Measurements from ENCODE around the gene HM13. TPM values are rescaled to one million over a fixed set of nuclear protein-coding genes. Genes with fewer than 3 reads are reported as not detected.

HM13 gene
- polyA plus RNA-seq, 2 of the 4 experiments (the other 2 are of a cell fraction), result 164 to 178 TPM

DNA sequence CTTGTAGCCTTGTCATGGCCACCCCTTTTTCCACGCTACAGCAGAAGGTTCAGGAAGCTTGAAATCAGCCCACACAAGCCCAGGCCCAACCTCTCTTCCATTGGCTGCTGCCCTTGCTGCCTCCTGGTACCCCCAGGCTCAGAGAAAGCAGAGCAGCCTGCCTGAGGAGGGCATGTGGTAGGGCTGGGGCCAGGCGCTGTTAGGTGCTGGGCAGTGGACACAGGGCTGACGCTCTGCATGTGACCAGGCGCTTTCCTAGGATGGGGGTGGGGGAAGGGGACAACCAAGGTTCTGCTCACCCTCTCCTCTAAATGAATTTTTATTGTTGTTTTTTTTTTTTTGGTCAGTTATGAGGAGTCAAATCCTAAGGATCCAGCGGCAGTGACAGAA lies 54.5 kb downstream of the HM13 start:
- Histone ChIP-seq H3K27ac (peak overlapping the region; percentile 93 to 99), H3K9me3 (no peaks in the 10 kb centered on the region), H3K4me2 (peak overlapping the region; percentile 9), H3K4me3 (no peak overlapping the region), H3K4me1 (peaks cover 71% of the 10 kb centered on the region)
- ATAC-seq (no peak), DNase-seq (ENCODE audit: low read depth in 1 of 2, low spot score in 1 of 2) (no peak), FAIRE-seq (no peak)
- CTCF ChIA-PET, result interaction anchor here (0.8 to 28.4 kb wide), 18 partner anchors 9 to 163 kb away, joined by 3 to 903 read pairs (median 6); partner anchors contain the start of genes BCL2L1, HM13 and ID1
- POLR2A ChIA-PET, result interaction anchor here (1.5 to 7.0 kb wide), 5 partner anchors 8 to 43 kb away, joined by 5 to 113 read pairs (median 8); partner anchors contain the start of gene ID1
- WGBS (ENCODE audit: missing lambda C conversion rate), result 74% methylated on average over 5 of the region's 5 CpGs
- TF ChIP-seq FOSB (CRISPR knock-in tag; IDR thresholded peaks at IDR 0.05), result no peak
- TF ChIP-seq CHD2 (IDR thresholded peaks at IDR 0.05; ENCODE audit: low read length, partially characterized antibody), result no peak
- TF ChIP-seq POLR2AphosphoS2 (conservative IDR thresholded peaks at IDR 0.05; ENCODE audit: low read length), result no peak
- TF ChIP-seq, protein P1, sequence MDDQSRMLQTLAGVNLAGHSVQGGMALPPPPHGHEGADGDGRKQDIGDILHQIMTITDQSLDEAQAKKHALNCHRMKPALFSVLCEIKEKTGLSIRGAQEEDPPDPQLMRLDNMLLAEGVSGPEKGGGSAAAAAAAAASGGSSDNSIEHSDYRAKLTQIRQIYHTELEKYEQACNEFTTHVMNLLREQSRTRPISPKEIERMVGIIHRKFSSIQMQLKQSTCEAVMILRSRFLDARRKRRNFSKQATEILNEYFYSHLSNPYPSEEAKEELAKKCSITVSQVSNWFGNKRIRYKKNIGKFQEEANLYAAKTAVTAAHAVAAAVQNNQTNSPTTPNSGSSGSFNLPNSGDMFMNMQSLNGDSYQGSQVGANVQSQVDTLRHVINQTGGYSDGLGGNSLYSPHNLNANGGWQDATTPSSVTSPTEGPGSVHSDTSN (IDR thresholded peaks at IDR 0.05), result no peak
- TF ChIP-seq, protein P2, sequence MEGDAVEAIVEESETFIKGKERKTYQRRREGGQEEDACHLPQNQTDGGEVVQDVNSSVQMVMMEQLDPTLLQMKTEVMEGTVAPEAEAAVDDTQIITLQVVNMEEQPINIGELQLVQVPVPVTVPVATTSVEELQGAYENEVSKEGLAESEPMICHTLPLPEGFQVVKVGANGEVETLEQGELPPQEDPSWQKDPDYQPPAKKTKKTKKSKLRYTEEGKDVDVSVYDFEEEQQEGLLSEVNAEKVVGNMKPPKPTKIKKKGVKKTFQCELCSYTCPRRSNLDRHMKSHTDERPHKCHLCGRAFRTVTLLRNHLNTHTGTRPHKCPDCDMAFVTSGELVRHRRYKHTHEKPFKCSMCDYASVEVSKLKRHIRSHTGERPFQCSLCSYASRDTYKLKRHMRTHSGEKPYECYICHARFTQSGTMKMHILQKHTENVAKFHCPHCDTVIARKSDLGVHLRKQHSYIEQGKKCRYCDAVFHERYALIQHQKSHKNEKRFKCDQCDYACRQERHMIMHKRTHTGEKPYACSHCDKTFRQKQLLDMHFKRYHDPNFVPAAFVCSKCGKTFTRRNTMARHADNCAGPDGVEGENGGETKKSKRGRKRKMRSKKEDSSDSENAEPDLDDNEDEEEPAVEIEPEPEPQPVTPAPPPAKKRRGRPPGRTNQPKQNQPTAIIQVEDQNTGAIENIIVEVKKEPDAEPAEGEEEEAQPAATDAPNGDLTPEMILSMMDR (IDR thresholded peaks at IDR 0.05), result no peak
- no peak for TF ChIP-seq ZSCAN20 (CRISPR knock-in tag; IDR thresholded peaks at IDR 0.05)
- no peak for TF ChIP-seq PHF8 (IDR thresholded peaks at IDR 0.05; ENCODE audit: borderline replicate concordance, low read depth)
- no peak for TF ChIP-seq HOXB13 (CRISPR knock-in tag; IDR thresholded peaks at IDR 0.05; ENCODE audit: low read depth)
- TF ChIP-seq EHMT2 (IDR thresholded peaks at IDR 0.05; ENCODE audit: low read depth), result no peak
- no peak for TF ChIP-seq CBX2 (IDR thresholded peaks at IDR 0.05; ENCODE audit: borderline replicate concordance, low read depth)
- TF ChIP-seq HOXB5 (CRISPR knock-in tag; IDR thresholded peaks at IDR 0.05), result no peak
- TF ChIP-seq JUNB (IDR thresholded peaks at IDR 0.05), result no peak
- TF ChIP-seq, protein P3, sequence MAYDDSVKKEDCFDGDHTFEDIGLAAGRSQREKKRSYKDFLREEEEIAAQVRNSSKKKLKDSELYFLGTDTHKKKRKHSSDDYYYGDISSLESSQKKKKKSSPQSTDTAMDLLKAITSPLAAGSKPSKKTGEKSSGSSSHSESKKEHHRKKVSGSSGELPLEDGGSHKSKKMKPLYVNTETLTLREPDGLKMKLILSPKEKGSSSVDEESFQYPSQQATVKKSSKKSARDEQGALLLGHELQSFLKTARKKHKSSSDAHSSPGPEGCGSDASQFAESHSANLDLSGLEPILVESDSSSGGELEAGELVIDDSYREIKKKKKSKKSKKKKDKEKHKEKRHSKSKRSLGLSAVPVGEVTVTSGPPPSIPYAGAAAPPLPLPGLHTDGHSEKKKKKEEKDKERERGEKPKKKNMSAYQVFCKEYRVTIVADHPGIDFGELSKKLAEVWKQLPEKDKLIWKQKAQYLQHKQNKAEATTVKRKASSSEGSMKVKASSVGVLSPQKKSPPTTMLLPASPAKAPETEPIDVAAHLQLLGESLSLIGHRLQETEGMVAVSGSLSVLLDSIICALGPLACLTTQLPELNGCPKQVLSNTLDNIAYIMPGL (CRISPR knock-in tag; IDR thresholded peaks at IDR 0.05; ENCODE audit: borderline replicate concordance), result no peak
- no peak for TF ChIP-seq CEBPB (IDR thresholded peaks at IDR 0.05)
- TF ChIP-seq CHD4 (IDR thresholded peaks at IDR 0.05; ENCODE audit: borderline replicate concordance), result no peak

DNA sequence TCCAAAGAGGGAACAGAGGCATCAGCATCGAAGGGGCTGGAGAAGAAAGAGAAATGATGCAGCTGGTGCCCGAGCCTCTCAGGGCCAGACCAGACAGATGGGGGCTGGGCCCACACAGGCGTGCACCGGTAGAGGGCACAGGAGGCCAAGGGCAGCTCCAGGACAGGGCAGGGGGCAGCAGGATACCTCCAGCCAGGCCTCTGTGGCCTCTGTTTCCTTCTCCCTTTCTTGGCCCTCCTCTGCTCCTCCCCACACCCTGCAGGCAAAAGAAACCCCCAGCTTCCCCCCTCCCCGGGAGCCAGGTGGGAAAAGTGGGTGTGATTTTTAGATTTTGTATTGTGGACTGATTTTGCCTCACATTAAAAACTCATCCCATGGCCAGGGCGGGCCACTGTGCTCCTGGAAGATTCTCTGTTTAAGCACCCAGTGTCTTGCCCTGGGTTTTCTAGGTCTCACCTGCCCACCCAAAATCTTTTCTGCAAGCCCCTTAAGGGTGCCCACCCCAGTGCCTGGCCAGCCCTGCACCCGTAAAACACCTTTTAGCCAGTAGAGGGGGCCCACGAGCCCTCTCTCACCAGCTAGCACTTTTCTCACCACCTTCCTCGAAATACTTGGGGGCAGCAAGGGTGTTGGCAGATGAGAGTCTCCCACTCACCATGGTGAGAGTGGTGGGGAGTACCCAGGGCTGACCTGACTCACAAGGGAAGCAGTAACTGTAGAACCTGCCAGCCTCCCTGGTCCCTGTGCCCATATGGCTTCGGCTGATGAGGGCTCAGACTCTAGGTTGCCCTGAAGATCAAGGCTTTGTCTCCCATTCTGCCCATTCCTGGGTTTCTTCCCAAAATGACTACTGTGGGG lies 55.1 kb downstream of the HM13 start:
- peaks cover 78% of the 10 kb centered on the region for H3K4me1 ChIP-seq
- peak overlapping the region; percentile 9 for H3K4me2 ChIP-seq
- ChIA-PET POLR2A (interaction anchor here (1.5 to 7.0 kb wide), 5 partner anchors 8 to 42 kb away, joined by 5 to 113 read pairs (median 8); partner anchors contain the start of gene ID1), CTCF (interaction anchor here (0.8 to 28.4 kb wide), 20 partner anchors 9 to 163 kb away, joined by 3 to 903 read pairs (median 4); partner anchors contain the start of genes BCL2L1, HM13 and ID1)
- 15% methylated on average over 10 of the region's 10 CpGs for WGBS (ENCODE audit: missing lambda C conversion rate)
- ATAC-seq (peak; percentile 32 to 61; a peak in 4 of 6 replicates), DNase-seq (ENCODE audit: low read depth in 1 of 2, low spot score in 1 of 2) (peak in 1 of 2 experiments; percentile 64), FAIRE-seq (no peak)
- H3K9me3 ChIP-seq, result no peaks in the 10 kb centered on the region
- peak overlapping the region; percentile 93 to 99 for H3K27ac ChIP-seq
- H3K4me3 ChIP-seq, result no peak overlapping the region
- TF ChIP-seq FOSL2 (IDR thresholded peaks at IDR 0.05) (no peak), FOSL2 (CRISPR knock-in tag; IDR thresholded peaks at IDR 0.05) (no peak), HOXB5 (CRISPR knock-in tag; IDR thresholded peaks at IDR 0.05) (0 out of 2 replicates have a peak, but pooled peaks have one; percentile 19), EHF (CRISPR knock-in tag; IDR thresholded peaks at IDR 0.05) (peak; percentile 68; the same call in 1 of the 2 replicates), ZSCAN20 (CRISPR knock-in tag; IDR thresholded peaks at IDR 0.05) (0 out of 2 replicates have a peak, but pooled peaks have one; percentile 25), CHD4 (IDR thresholded peaks at IDR 0.05; ENCODE audit: borderline replicate concordance) (no peak), ZNF302 (CRISPR knock-in tag; IDR thresholded peaks at IDR 0.05) (no peak), MAFK (IDR thresholded peaks at IDR 0.05; ENCODE audit: partially characterized antibody) (no peak), ZC3H11A (IDR thresholded peaks at IDR 0.05) (no peak), POLR2A (IDR thresholded peaks at IDR 0.05; ENCODE audit: low read length) (no peak), ESRRA (IDR thresholded peaks at IDR 0.05; ENCODE audit: borderline replicate concordance, low read length) (peak; percentile 55; the same call in 1 of the 2 replicates), HEYL (CRISPR knock-in tag; IDR thresholded peaks at IDR 0.05) (no peak), HOXA7 (CRISPR knock-in tag; IDR thresholded peaks at IDR 0.05) (peak; percentile 9; the same call in 1 of the 2 replicates), TFCP2L1 (CRISPR knock-in tag; IDR thresholded peaks at IDR 0.05) (no peak), HOXB13 (CRISPR knock-in tag; IDR thresholded peaks at IDR 0.05; ENCODE audit: low read depth) (0 out of 2 replicates have a peak, but pooled peaks have one; percentile 66), JUN (IDR thresholded peaks at IDR 0.05) (peak in 1 of 2 experiments; percentile 30; a peak in 1 of 5 replicates), SMC3 (IDR thresholded peaks at IDR 0.05) (peak; percentile 72)
- TF ChIP-seq, protein P2 (IDR thresholded peaks at IDR 0.05), result peak; percentile 78
- TF ChIP-seq, protein P4, sequence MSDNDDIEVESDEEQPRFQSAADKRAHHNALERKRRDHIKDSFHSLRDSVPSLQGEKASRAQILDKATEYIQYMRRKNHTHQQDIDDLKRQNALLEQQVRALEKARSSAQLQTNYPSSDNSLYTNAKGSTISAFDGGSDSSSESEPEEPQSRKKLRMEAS (IDR thresholded peaks at IDR 0.05), result peak; percentile 36; the same call in 1 of the 2 replicates

Data from A549 (cell line).